A549 (cell line): ENCODE results near the gene KIF3B. TPM values are rescaled to one million over a fixed set of nuclear protein-coding genes. Genes with fewer than 3 reads are reported as not detected.

Source experiments
- ATAC-seq, 2 experiments: fragments of 200-7000 bp in 1 of 2; fragments of >200 bp in 1 of 2; cut with Nextera tagmentation in 1 of 2; cut with Tn5 transposase in 1 of 2; 3 replicates each; pipeline versions ENCODE4 v1.8.0 to v1.9.1; 2018 to 2020; ENCODE audit warnings: mild to moderate bottlenecking in 1 of 2, moderate library complexity in 1 of 2
- CTCF ChIA-PET: fragments of 300-600 bp; sonication (Branson Sonifier 250); formaldehyde crosslinking; extraction: SDS; loops from one replicate; lab custom pipeline; 2021; ENCODE audit warnings: antibody characterized with exemption, inconsistent platforms; lab: Yijun Ruan, JAX
- POLR2A ChIA-PET: fragments of 350-600 bp; formaldehyde crosslinking; extraction: SDS; loops from one replicate; lab custom pipeline; 2021; ENCODE audit warnings: antibody characterized with exemption, inconsistent platforms; lab: Yijun Ruan, JAX
- DNase-seq, 2 experiments: peaks; one replicate each; pipeline versions ENCODE4 v3.0.0 to v3.0.0-alpha.2; 2011 to 2016; ENCODE audit warnings: low read depth in 1 of 2, low spot score in 1 of 2
- FAIRE-seq: peaks from 2 replicates; lab custom pipeline; 2011; peaks lifted over from hg19 to GRCh38; lab: Jason Lieb, UNC
- H3K27ac ChIP-seq, 2 experiments: fragments of >200 bp; sonication (Bioruptor Twin); formaldehyde crosslinking; 3 replicates each; pipeline ENCODE4 v1.5.1; 2016 to 2017
- H3K4me1 ChIP-seq: fragments of >200 bp; sonication (Bioruptor Twin); formaldehyde crosslinking; 3 replicates; pipeline ENCODE4 v1.6.1; 2016
- H3K4me2 ChIP-seq: fragments of >200 bp; sonication (Bioruptor Twin); formaldehyde crosslinking; 3 replicates; pipeline ENCODE4 v1.6.1; 2016
- H3K4me3 ChIP-seq: fragments of >200 bp; sonication (Bioruptor Twin); formaldehyde crosslinking; 3 replicates; pipeline ENCODE4 v1.5.1; 2016
- H3K9me3 ChIP-seq: fragments of >200 bp; sonication (Bioruptor Twin); formaldehyde crosslinking; 3 replicates; pipeline ENCODE4 v1.6.1; 2016
- CBX8 ChIP-seq: fragments of 200-600 bp; sonication (generic); IDR thresholded peaks from 2 replicates; pipeline ENCODE4 v1.6.1; 2016
- CEBPB ChIP-seq, 2 experiments: fragments of >200 bp in 1 of 2; sonication (Bioruptor Twin) in 1 of 2; formaldehyde crosslinking in 1 of 2; IDR thresholded peaks; 2 replicates each; pipeline ENCODE4 v1.6.1; 2012 to 2016
- CHD2 ChIP-seq: fragments of 150-350 bp; IDR thresholded peaks from 2 replicates; pipeline ENCODE4 v1.6.1; 2014; ENCODE audit warnings: low read length; ENCODE audit not compliant: partially characterized antibody
- EHF ChIP-seq: fragments of 250-450 bp; sonication (Bioruptor Pico); IDR thresholded peaks from 2 replicates; pipeline ENCODE4 v1.5.0; 2020; ENCODE audit warnings: mild to moderate bottlenecking
- EP300 ChIP-seq, 2 experiments: fragments of >200 bp; sonication (Bioruptor Twin); formaldehyde crosslinking; IDR thresholded peaks; 2 replicates in 1 of 2; 3 replicates in 1 of 2; pipeline ENCODE4 v1.6.1; 2016 to 2017
- FOSL2 ChIP-seq, 2 experiments: fragments of 450-650 bp in 1 of 2; fragments of >200 bp in 1 of 2; sonication (Bioruptor Twin) in 1 of 2; formaldehyde crosslinking; IDR thresholded peaks; 2 replicates each; pipeline versions ENCODE4 v1.5.0 to v1.6.1; 2016 to 2020; ENCODE audit warnings: mild to moderate bottlenecking in 1 of 2, moderate library complexity in 1 of 2
- FOXS1 ChIP-seq: fragments of 250-450 bp; sonication (Bioruptor Pico); IDR thresholded peaks from 2 replicates; pipeline ENCODE4 v1.5.0; 2020; ENCODE audit warnings: mild to moderate bottlenecking, moderate library complexity
- HDAC2 ChIP-seq: fragments of 200-600 bp; sonication (generic); IDR thresholded peaks from 2 replicates; pipeline ENCODE4 v1.6.1; 2016
- HMGXB4 ChIP-seq: fragments of 250-450 bp; sonication (Bioruptor Pico); IDR thresholded peaks from 2 replicates; pipeline ENCODE4 v1.5.0; 2021; ENCODE audit warnings: mild to moderate bottlenecking, moderate library complexity, borderline replicate concordance
- HOXA7 ChIP-seq: fragments of 250-450 bp; sonication (Bioruptor Pico); IDR thresholded peaks from 2 replicates; pipeline ENCODE4 v1.5.0; 2020; ENCODE audit warnings: mild to moderate bottlenecking, moderate library complexity
- HOXB5 ChIP-seq: fragments of 250-450 bp; sonication (Bioruptor Pico); IDR thresholded peaks from 2 replicates; pipeline ENCODE4 v1.5.0; 2020; ENCODE audit warnings: mild to moderate bottlenecking, moderate library complexity
- JUNB ChIP-seq: fragments of >200 bp; sonication (Bioruptor Twin); formaldehyde crosslinking; IDR thresholded peaks from 2 replicates; pipeline ENCODE4 v1.6.1; 2016
- KDM5A ChIP-seq: fragments of 200-600 bp; sonication (generic); IDR thresholded peaks from 2 replicates; pipeline ENCODE4 v1.6.1; 2016; ENCODE audit warnings: antibody characterized with exemption, mild to moderate bottlenecking
- MAFK ChIP-seq: fragments of 450-650 bp; IDR thresholded peaks from 2 replicates; pipeline ENCODE4 v1.6.1; 2014; ENCODE audit not compliant: partially characterized antibody
- MYC ChIP-seq: IDR thresholded peaks from 2 replicates; pipeline ENCODE4 v1.6.1; 2012; ENCODE audit warnings: mild to moderate bottlenecking, inconsistent platforms, low read length, improper control_type of control experiment, borderline replicate concordance
- NFE2L2 ChIP-seq: fragments of 150-350 bp; conservative IDR thresholded peaks from 2 replicates; pipeline ENCODE4 v1.6.1; 2014; ENCODE audit warnings: low read length
- NR3C1 ChIP-seq: fragments of >200 bp; sonication (Bioruptor Twin); formaldehyde crosslinking; IDR thresholded peaks from 3 replicates; pipeline ENCODE4 v1.6.1; 2017
- POLR2AphosphoS2 ChIP-seq: conservative IDR thresholded peaks from 2 replicates; pipeline ENCODE4 v1.6.1; 2012; ENCODE audit warnings: low read length, improper control_type of control experiment, inconsistent platforms
- RARB ChIP-seq: fragments of 250-450 bp; sonication (Bioruptor Pico); IDR thresholded peaks from 2 replicates; pipeline ENCODE4 v1.8.0; 2021; ENCODE audit warnings: mild to moderate bottlenecking, moderate library complexity
- RNF2 ChIP-seq: fragments of 200-600 bp; sonication (generic); IDR thresholded peaks from 2 replicates; pipeline ENCODE4 v1.6.1; 2016; ENCODE audit warnings: low read depth, mild to moderate bottlenecking, antibody characterized with exemption, moderate library complexity, borderline replicate concordance
- ZC3H11A ChIP-seq: fragments of 450-650 bp; IDR thresholded peaks from 2 replicates; pipeline ENCODE4 v1.6.1; 2014; ENCODE audit warnings: antibody characterized with exemption, mild to moderate bottlenecking
- WGBS: methylation state at CpG from one replicate; pipeline ENCODE4 v1.1.6; 2017; ENCODE audit errors: missing lambda C conversion rate; 5-methylcytosine and 5-hydroxymethylcytosine counted together
- polyA plus RNA-seq, 4 experiments: library from polyadenylated mRNA; depleted of rRNA in 3 of 4; stranded (reverse); fragments of >200 nt; fragmentation: RNase III in 1 of 4; extraction: RNeasy Plus Mini Kit Qiagen cat#74134 plus additional on column Dnase treatment in 1 of 4; gene quantifications; 2 replicates in 3 of 4; 3 replicates in 1 of 4; pipeline ENCODE4 v1.2.3, GENCODE V29; 2011 to 2017

The KIF3B gene
- polyA plus RNA-seq, 2 of the 4 experiments (the other 2 are of a cell fraction) = 23.7 to 33.7 TPM

- CTCF ChIA-PET = no interaction called here
- POLR2A ChIA-PET = no interaction called here
- TF ChIP-seq MAFK (no peak), FOSL2 (IDR thresholded peaks at IDR 0.05) (no peak), FOSL2 (CRISPR knock-in tag; IDR thresholded peaks at IDR 0.05) (no peak), RNF2 (no peak), HMGXB4 (CRISPR knock-in tag) (no peak), NFE2L2 (no peak), EHF (no peak), CHD2 (no peak), POLR2AphosphoS2 (no peak), HOXB5 (no peak)
- Histone ChIP-seq H3K4me2 (no peak overlapping the region), H3K4me3 (no peak overlapping the region), H3K27ac (no peak overlapping the region), H3K9me3 (no peaks in the 10 kb centered on the region), H3K4me1 (peaks cover 21% of the 10 kb centered on the region)
- ATAC-seq (no peak), FAIRE-seq (no peak), DNase-seq (no peak)
- WGBS = 94% methylated on average over 4 of the region's 4 CpGs
These were observed 4.3 kb downstream of the KIF3B start for GRCh38 chr20:32281711-32282110.

- CTCF ChIA-PET = no interaction called here
- no peak for DNase-seq
- 87% methylated on average over 4 of the region's 4 CpGs for WGBS
These were observed 5.0 kb downstream of the KIF3B start for GRCh38 chr20:32282461-32282860.

GRCh38 chr20:32285082-32285620, 7.7 kb downstream of the KIF3B start:
- ChIA-PET CTCF (interaction anchor here (0.7 kb wide), 2 partner anchors 21 to 25 kb away, joined by 3 read pairs; no protein-coding TSS in a partner anchor), POLR2A (interaction anchor here (0.6 kb wide), 1 partner anchor 82 kb away, joined by 5 read pairs; no protein-coding TSS in a partner anchor)
- 65% methylated on average over 3 of the region's 3 CpGs for WGBS
- Histone ChIP-seq H3K9me3 (no peaks in the 10 kb centered on the region), H3K4me2 (peak overlapping the region; percentile 25; the same call in 2 of the 3 replicates), H3K4me3 (no peak overlapping the region), H3K27ac (no peak overlapping the region; a peak in 1 of 6 replicates), H3K4me1 (peaks cover 27% of the 10 kb centered on the region)
- ATAC-seq = no peak
- no peak for DNase-seq
- no peak for TF ChIP-seq FOSL2 (IDR thresholded peaks at IDR 0.05)
- TF ChIP-seq FOSL2 (CRISPR knock-in tag; IDR thresholded peaks at IDR 0.05) = no peak
- TF ChIP-seq FOXS1 (CRISPR knock-in tag) = no peak
- TF ChIP-seq RARB = no peak
- TF ChIP-seq CBX8 = no peak
- no peak for TF ChIP-seq HDAC2
- no peak for TF ChIP-seq ZC3H11A
- no peak for TF ChIP-seq NR3C1
- TF ChIP-seq CEBPB (IDR thresholded peaks at IDR 0.05) = no peak
- no peak for TF ChIP-seq HOXA7 (CRISPR knock-in tag)
- no peak for TF ChIP-seq JUNB
- no peak for TF ChIP-seq EP300 (IDR thresholded peaks at IDR 0.05)
- no peak for TF ChIP-seq HMGXB4 (CRISPR knock-in tag)
- no peak for TF ChIP-seq MYC
- FAIRE-seq = no peak

More at GRCh38 chr20:32282461-32282860, 5.0 kb downstream of the KIF3B start:
- Histone ChIP-seq H3K4me2 (no peak overlapping the region), H3K4me3 (no peak overlapping the region), H3K27ac (no peak overlapping the region), H3K4me1 (peaks cover 21% of the 10 kb centered on the region), H3K9me3 (no peaks in the 10 kb centered on the region)
- TF ChIP-seq MAFK = peak; percentile 27
- TF ChIP-seq KDM5A = no peak
- FAIRE-seq = no peak
- POLR2A ChIA-PET = no interaction called here
- no peak for ATAC-seq
